Natural killer cell (primary cell): Measurements from ENCODE around the gene RUVBL2. TPM values are rescaled to one million over a fixed set of nuclear protein-coding genes. Genes with fewer than 3 reads are reported as not detected.

Source experiments
- ATAC-seq, 3 donors: fragments of 150-1000 bp in 2 of 3; fragments of 200-7000 bp in 1 of 3; cut with Tn5 transposase; 1 replicate in 1 of 3; 2 replicates in 2 of 3; pipeline ENCODE4 v1.10.0; 2021; ENCODE audit warnings: mild to moderate bottlenecking in 2 of 3, moderate library complexity in 2 of 3
- DNase-seq, 2 donors: peaks; one replicate each; pipeline versions ENCODE4 v3.0.0 to v3.0.0-alpha.2; 2013 to 2021; ENCODE audit warnings: mixed read lengths in 1 of 2
- H3K27ac ChIP-seq: one replicate; pipeline ENCODE4 v1.5.1; 2013; ENCODE audit warnings: mild to moderate bottlenecking, low read length
- H3K27me3 ChIP-seq: one replicate; pipeline ENCODE4 v1.6.1; 2013; ENCODE audit warnings: low read length; ENCODE audit not compliant: control insufficient read depth, insufficient read depth
- H3K36me3 ChIP-seq: one replicate; pipeline ENCODE4 v1.6.1; 2013; ENCODE audit warnings: low read length; ENCODE audit not compliant: control insufficient read depth, insufficient read depth
- H3K4me1 ChIP-seq: one replicate; pipeline ENCODE4 v1.6.1; 2013; ENCODE audit warnings: low read length; ENCODE audit not compliant: control insufficient read depth, insufficient read depth
- H3K4me3 ChIP-seq: one replicate; pipeline ENCODE4 v1.5.1; 2013; ENCODE audit warnings: low read length
- H3K9me3 ChIP-seq: one replicate; pipeline ENCODE4 v1.6.1; 2013; ENCODE audit warnings: low read length; ENCODE audit not compliant: control insufficient read depth, insufficient read depth
- H3K27ac Mint-ChIP-seq, 2 donors: one replicate each; pipeline ENCODE4 v1.8.0; 2022; ENCODE audit warnings: mild to moderate bottlenecking in 2 of 2, mixed read lengths in 2 of 2, moderate library complexity in 1 of 2
- H3K27me3 Mint-ChIP-seq, 2 donors: one replicate each; pipeline ENCODE4 v1.8.0; 2022; ENCODE audit warnings: low read depth in 2 of 2, mixed read lengths in 2 of 2
- H3K36me3 Mint-ChIP-seq: one replicate; pipeline ENCODE4 v1.8.0; 2022; ENCODE audit warnings: mixed read lengths
- H3K4me1 Mint-ChIP-seq, 2 donors: one replicate each; pipeline ENCODE4 v1.8.0; 2022; ENCODE audit warnings: mixed read lengths in 2 of 2
- H3K4me3 Mint-ChIP-seq: one replicate; pipeline ENCODE4 v1.8.0; 2022; ENCODE audit warnings: mild to moderate bottlenecking, moderate library complexity, mixed read lengths
- H3K9me3 Mint-ChIP-seq, 2 donors: one replicate each; pipeline ENCODE4 v1.8.0; 2022; ENCODE audit warnings: mixed read lengths in 2 of 2
- WGBS: methylation state at CpG from one replicate; pipeline ENCODE4 v1.1.7; 2013; ENCODE audit warnings: missing lambda C conversion rate; ENCODE audit not compliant: insufficient coverage; 5-methylcytosine and 5-hydroxymethylcytosine counted together
- intact Hi-C: fragments of 100-400 bp; cut with micrococcal nuclease; formaldehyde crosslinking; loops from one replicate; pipeline ENCODE4 v1.14.2; 2022
- total RNA-seq, 4 donors: library from RNA; stranded (reverse); fragments of 120-200 nt in 1 of 4; gene quantifications; one replicate each; pipeline versions ENCODE4 v1.2.3 to v1.2.4, GENCODE V29; 2013 to 2022
- TF ChIP-seq, protein P1 (sequence below): fragments of 200-600 bp; IDR thresholded peaks from one replicate; pipeline ENCODE4 v1.8.0; 2022; ENCODE audit warnings: antibody characterized with exemption

The RUVBL2 gene
- total RNA-seq, 3 donors from 2014 or later (not counting 1 experiment from before 2014, with no cell fraction given) = 23.6 to 28.3 (median 26.5) TPM

DNA sequence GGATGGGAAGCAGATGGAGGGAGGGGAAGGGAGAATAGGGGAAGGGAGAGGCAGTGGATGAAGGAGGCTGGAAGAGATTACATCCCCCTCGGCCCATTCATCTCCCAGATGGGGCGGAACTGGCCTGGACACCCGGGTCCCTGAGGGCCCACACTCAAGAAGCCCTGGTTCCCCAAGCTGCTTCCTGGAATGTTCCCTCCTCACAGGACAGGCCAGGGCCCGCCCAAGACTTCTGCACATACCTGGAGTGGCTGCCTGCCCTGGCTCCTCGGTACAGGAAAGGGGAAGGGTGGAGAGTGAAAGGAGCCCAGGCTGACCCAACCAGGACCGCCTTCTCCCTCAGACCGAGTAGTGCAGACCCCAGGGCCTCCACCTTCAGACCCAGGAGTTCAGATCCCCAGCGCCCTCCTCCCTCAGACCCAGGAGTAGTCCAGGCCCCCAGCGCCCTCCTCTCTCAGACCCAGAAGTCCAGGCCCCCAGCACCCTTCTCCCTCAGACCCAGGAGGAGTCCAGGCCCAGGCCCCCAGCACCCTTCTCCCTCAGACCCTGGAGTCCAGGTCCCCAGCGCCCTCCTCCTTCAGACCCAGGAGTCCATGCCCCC lies 70.4 kb downstream of the RUVBL2 start:
- Histone ChIP-seq H3K36me3 (no peaks in the 10 kb centered on the region), H3K9me3 (no peaks in the 10 kb centered on the region), H3K4me3 (no peak overlapping the region), H3K27me3 (peaks cover 9% of the 10 kb centered on the region), H3K4me1 (no peaks in the 10 kb centered on the region), H3K27ac (no peak overlapping the region)
- ATAC-seq (no peak), DNase-seq (no peak)
- no peaks in the 10 kb centered on the region for H3K36me3 Mint-ChIP-seq
- WGBS = 59% methylated on average over 10 of the region's 10 CpGs
- no peaks in the 10 kb centered on the region for H3K4me1 Mint-ChIP-seq
- intact Hi-C loops = no loop called here
- H3K27me3 Mint-ChIP-seq = peaks cover 44 to 49% of the 10 kb centered on the region in 2 donors
- H3K9me3 Mint-ChIP-seq = no peaks in the 10 kb centered on the region
- no peak overlapping the region for H3K4me3 Mint-ChIP-seq
- TF ChIP-seq, protein P1, sequence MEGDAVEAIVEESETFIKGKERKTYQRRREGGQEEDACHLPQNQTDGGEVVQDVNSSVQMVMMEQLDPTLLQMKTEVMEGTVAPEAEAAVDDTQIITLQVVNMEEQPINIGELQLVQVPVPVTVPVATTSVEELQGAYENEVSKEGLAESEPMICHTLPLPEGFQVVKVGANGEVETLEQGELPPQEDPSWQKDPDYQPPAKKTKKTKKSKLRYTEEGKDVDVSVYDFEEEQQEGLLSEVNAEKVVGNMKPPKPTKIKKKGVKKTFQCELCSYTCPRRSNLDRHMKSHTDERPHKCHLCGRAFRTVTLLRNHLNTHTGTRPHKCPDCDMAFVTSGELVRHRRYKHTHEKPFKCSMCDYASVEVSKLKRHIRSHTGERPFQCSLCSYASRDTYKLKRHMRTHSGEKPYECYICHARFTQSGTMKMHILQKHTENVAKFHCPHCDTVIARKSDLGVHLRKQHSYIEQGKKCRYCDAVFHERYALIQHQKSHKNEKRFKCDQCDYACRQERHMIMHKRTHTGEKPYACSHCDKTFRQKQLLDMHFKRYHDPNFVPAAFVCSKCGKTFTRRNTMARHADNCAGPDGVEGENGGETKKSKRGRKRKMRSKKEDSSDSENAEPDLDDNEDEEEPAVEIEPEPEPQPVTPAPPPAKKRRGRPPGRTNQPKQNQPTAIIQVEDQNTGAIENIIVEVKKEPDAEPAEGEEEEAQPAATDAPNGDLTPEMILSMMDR = no peak
- no peak overlapping the region for H3K27ac Mint-ChIP-seq

DNA sequence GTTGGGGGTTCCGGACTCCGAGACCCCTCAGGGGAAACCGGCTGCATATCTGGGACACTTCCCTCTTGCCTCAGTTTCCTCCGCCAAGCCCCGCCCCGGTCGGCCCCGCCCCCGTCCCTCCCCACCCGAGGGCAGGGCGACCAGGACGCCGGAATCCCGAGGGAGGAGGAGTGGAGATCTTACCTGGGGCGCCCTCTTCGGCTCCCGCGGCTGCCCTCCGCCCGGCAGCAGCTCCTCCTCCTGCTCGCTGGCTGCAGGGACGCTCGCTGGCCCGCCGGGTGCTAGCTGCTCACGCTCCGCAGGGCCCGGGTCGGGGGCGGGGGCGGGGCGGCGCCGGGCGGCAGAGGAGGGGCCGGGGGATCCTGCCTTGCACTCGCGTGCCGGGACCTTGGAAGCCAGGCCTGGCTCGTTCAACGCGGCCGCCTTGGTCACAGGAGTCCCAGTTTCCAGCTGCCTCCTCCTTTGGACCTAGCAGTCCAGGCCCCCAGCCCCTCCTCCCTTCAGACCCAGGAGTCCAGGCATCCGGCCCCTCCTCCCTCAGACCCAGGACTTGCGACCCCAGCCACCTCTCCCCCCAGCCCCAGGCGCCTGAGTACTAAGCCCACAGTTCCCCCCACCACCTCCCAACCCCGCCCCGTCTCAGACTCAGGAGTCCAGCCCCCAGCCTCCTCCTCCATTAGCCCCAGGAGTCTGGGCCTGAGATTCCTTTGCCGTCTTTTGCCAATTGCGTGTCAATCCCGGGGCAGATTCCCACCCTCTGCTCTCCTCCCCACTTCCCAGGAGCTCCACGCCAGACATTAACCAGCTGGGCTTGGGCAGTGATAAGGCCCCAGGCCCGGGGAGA lies 71.3 kb downstream of the RUVBL2 start, which contains the start of gene NTF4:
Gene NTF4, minus strand, starts transcription at position 51 of the 844 bp plus-strand sequence. CDS start 2,821 bp downstream, outside the sequence.
- Histone ChIP-seq H3K4me1 (no peaks in the 10 kb centered on the region), H3K27ac (no peak within 1 kb of the TSS), H3K36me3 (no peaks in the 10 kb centered on the region), H3K9me3 (no peaks in the 10 kb centered on the region), H3K4me3 (no peak within 1 kb of the TSS), H3K27me3 (peaks cover 8% of the 10 kb centered on the region)
- H3K4me3 Mint-ChIP-seq = no peak within 1 kb of the TSS
- H3K27ac Mint-ChIP-seq = no peak within 1 kb of the TSS
- intact Hi-C loops = no loop called here
- no peaks in the 10 kb centered on the region for H3K36me3 Mint-ChIP-seq
- no peaks in the 10 kb centered on the region for H3K9me3 Mint-ChIP-seq
- TF ChIP-seq, protein P1 = no peak
- no peaks in the 10 kb centered on the region for H3K4me1 Mint-ChIP-seq
- DNase-seq = no peak
- WGBS = 6% methylated on average over 52 of the region's 53 CpGs
- ATAC-seq = peak in 1 of 3 donors; percentile 26
- peaks cover 46 to 51% of the 10 kb centered on the region in 2 donors for H3K27me3 Mint-ChIP-seq

Other genes starting within 250 kb of the RUVBL2 start
- not detected for gene IZUMO1, start 247.0 kb upstream of the RUVBL2 start, total RNA-seq
- gene FUT1, start 241.2 kb upstream of the RUVBL2 start, total RNA-seq = under 1 TPM in 1 of 3 donors, not detected in 2; 0.18 TPM
- gene FGF21, start 238.4 kb upstream of the RUVBL2 start, total RNA-seq = not detected
- gene BCAT2, start 182.9 kb upstream of the RUVBL2 start, total RNA-seq = 10 to 100 TPM; 11.4 to 14.5 (median 12.1) TPM
- under 1 TPM in 1 of 3 donors, not detected in 2; 0.75 TPM for gene HSD17B14, start 157.4 kb upstream of the RUVBL2 start, total RNA-seq
- 1 to 10 TPM; 2.5 to 6.5 (median 5.2) TPM for gene PLEKHA4, start 125.3 kb upstream of the RUVBL2 start, total RNA-seq
- 1,000 to 10,000 TPM in 2 of 3 donors, 100 to 1,000 TPM in 1; 942 to 1,308 (median 1,174) TPM for gene PPP1R15A, start 121.5 kb upstream of the RUVBL2 start, total RNA-seq
- gene TULP2, start 95.1 kb upstream of the RUVBL2 start, total RNA-seq = not detected
- gene NUCB1, start 93.6 kb upstream of the RUVBL2 start, total RNA-seq = 100 to 1,000 TPM; 163 to 192 (median 171) TPM
- not detected for gene DHDH, start 60.2 kb upstream of the RUVBL2 start, total RNA-seq
- gene BAX, start 39.0 kb upstream of the RUVBL2 start, total RNA-seq = 100 to 1,000 TPM; 117 to 133 (median 120) TPM
- gene FTL, start 28.6 kb upstream of the RUVBL2 start, total RNA-seq = 1,000 to 10,000 TPM in 2 of 3 donors, 100 to 1,000 TPM in 1; 554 to 1,168 (median 1,024) TPM
- gene GYS1, start 578 bp upstream of the RUVBL2 start, total RNA-seq = 10 to 100 TPM; 31.6 to 34.5 (median 34.4) TPM
- 1 to 10 TPM in 1 of 3 donors, not detected in 2; 1.4 TPM for gene LHB, start 23.2 kb downstream of the RUVBL2 start, total RNA-seq
- not detected for gene CGB3, start 30.4 kb downstream of the RUVBL2 start, total RNA-seq
- gene CGB2, start 38.0 kb downstream of the RUVBL2 start, total RNA-seq = not detected
- not detected for gene CGB1, start 43.0 kb downstream of the RUVBL2 start, total RNA-seq
- not detected for gene CGB5, start 50.0 kb downstream of the RUVBL2 start, total RNA-seq
- gene CGB8, start 55.2 kb downstream of the RUVBL2 start, total RNA-seq = not detected
- gene CGB7, start 63.9 kb downstream of the RUVBL2 start, total RNA-seq = not detected
- not detected for gene NTF4, start 70.9 kb downstream of the RUVBL2 start, total RNA-seq
- gene KCNA7, start 78.8 kb downstream of the RUVBL2 start, total RNA-seq = not detected
- gene SNRNP70, start 91.6 kb downstream of the RUVBL2 start, total RNA-seq = 100 to 1,000 TPM; 244 to 312 (median 299) TPM
- gene LIN7B, start 120.5 kb downstream of the RUVBL2 start, total RNA-seq = 1 to 10 TPM; 6.2 to 8.8 (median 6.5) TPM
- gene C19orf73, start 125.3 kb downstream of the RUVBL2 start, total RNA-seq = 1 to 10 TPM; 2.3 to 2.7 (median 2.7) TPM
- 1 to 10 TPM; 5.3 to 5.5 (median 5.3) TPM for gene PPFIA3, start 125.7 kb downstream of the RUVBL2 start, total RNA-seq
- not detected for gene HRC, start 161.5 kb downstream of the RUVBL2 start, total RNA-seq
- gene TRPM4, start 163.9 kb downstream of the RUVBL2 start, total RNA-seq = under 1 TPM in 1 of 3 donors, not detected in 2; 0.20 TPM